B cell (primary cell): ENCODE measurements around the gene DCDC2C. TPM values are rescaled to one million over a fixed set of nuclear protein-coding genes. Genes with fewer than 3 reads are reported as not detected.

Source experiments
- ATAC-seq: fragments of 200-7000 bp; cut with Tn5 transposase; one replicate; pipeline ENCODE4 v1.10.0; 2021; ENCODE audit warnings: low read depth, mild to moderate bottlenecking, moderate number of reproducible peaks, moderate library complexity
- CTCF ChIA-PET: fragments of 350-600 bp; sonication (Branson Sonifier 250); formaldehyde crosslinking; loops from one replicate; lab custom pipeline; 2021; ENCODE audit warnings: antibody characterized with exemption, inconsistent platforms; lab: Charles Lee
- POLR2A ChIA-PET: fragments of 350-600 bp; sonication (Branson Sonifier 250); formaldehyde crosslinking; loops from one replicate; lab custom pipeline; 2021; ENCODE audit warnings: antibody characterized with exemption; lab: Charles Lee
- DNase-seq: peaks from one replicate; pipeline ENCODE4 v3.0.0; 2013
- H2AFZ ChIP-seq: 2 replicates; pipeline ENCODE4 v1.6.1; 2012; ENCODE audit warnings: mild to moderate bottlenecking, low read depth, low read length; ENCODE audit not compliant: insufficient read depth, poor library complexity, severe bottlenecking
- H3K27ac ChIP-seq, 2 donors: 1 replicate in 1 of 2; 2 replicates in 1 of 2; pipeline ENCODE4 v1.5.1; 2012 to 2013; ENCODE audit warnings: low read length in 2 of 2, mild to moderate bottlenecking in 2 of 2, moderate library complexity in 1 of 2
- H3K27me3 ChIP-seq, 4 experiments: fragments of 200-600 bp in 1 of 4; sonication (generic) in 1 of 4; replicated peaks in 1 of 4; 1 replicate in 2 of 4; 2 replicates in 2 of 4; pipeline versions ENCODE4 v1.6.1 to v1.7.0; 2013 to 2016; ENCODE audit warnings: low read length in 3 of 4, mild to moderate bottlenecking in 2 of 4, mixed read lengths in 1 of 4, moderate library complexity in 1 of 4; ENCODE audit not compliant: insufficient read depth in 4 of 4, control insufficient read depth in 3 of 4; ENCODE audit errors: control extremely low read depth in 1 of 4
- H3K36me3 ChIP-seq, 2 experiments: replicated peaks in 1 of 2; 1 replicate in 1 of 2; 2 replicates in 1 of 2; pipeline versions ENCODE4 v1.6.1 to v1.7.1; 2013; ENCODE audit warnings: low read length in 1 of 2; ENCODE audit not compliant: insufficient read depth in 2 of 2, control insufficient read depth in 1 of 2; ENCODE audit errors: control extremely low read depth in 1 of 2, extremely low read depth in 1 of 2
- H3K4me1 ChIP-seq, 2 donors: fragments of 200-600 bp in 1 of 2; sonication (generic) in 1 of 2; 1 replicate in 1 of 2; 2 replicates in 1 of 2; pipeline versions ENCODE4 v1.5.1 to v1.6.1; 2013 to 2017; ENCODE audit warnings: low read length in 2 of 2; ENCODE audit not compliant: control insufficient read depth in 2 of 2, insufficient read depth in 2 of 2
- H3K4me2 ChIP-seq: replicated peaks from 2 replicates; pipeline ENCODE3; 2012; ENCODE audit warnings: mild to moderate bottlenecking, low read depth, low read length; ENCODE audit not compliant: poor library complexity, severe bottlenecking
- H3K4me3 ChIP-seq, 5 experiments: fragments of 200-600 bp in 1 of 5; sonication (generic) in 1 of 5; 1 replicate in 3 of 5; 2 replicates in 2 of 5; pipeline versions ENCODE4 v1.5.1 to v1.7.0; 2011 to 2016; ENCODE audit warnings: low read length in 4 of 5, mild to moderate bottlenecking in 4 of 5, low read depth in 2 of 5, control low read depth in 1 of 5, moderate library complexity in 1 of 5; ENCODE audit not compliant: insufficient read depth in 1 of 5; ENCODE audit errors: control extremely low read depth in 1 of 5, extremely low read depth in 1 of 5
- H3K79me2 ChIP-seq: fragments of 200-600 bp; sonication (generic); one replicate; pipeline ENCODE4 v1.6.0; 2016; ENCODE audit warnings: low read length; ENCODE audit not compliant: control insufficient read depth, insufficient read depth
- H3K9ac ChIP-seq: fragments of 200-600 bp; sonication (generic); 2 replicates; pipeline ENCODE4 v1.6.1; 2017; ENCODE audit warnings: mild to moderate bottlenecking, low read length, moderate library complexity
- H3K9me3 ChIP-seq, 3 donors: one replicate each; pipeline versions ENCODE4 v1.6.1 to v1.7.1; 2013; ENCODE audit warnings: low read length in 2 of 3; ENCODE audit not compliant: control insufficient read depth in 2 of 3, insufficient read depth in 1 of 3; ENCODE audit errors: control extremely low read depth in 1 of 3
- H4K20me1 ChIP-seq: 2 replicates; pipeline ENCODE4 v1.6.0; 2012; ENCODE audit warnings: mild to moderate bottlenecking, low read length; ENCODE audit not compliant: insufficient read depth, control insufficient read depth, poor library complexity, severe bottlenecking
- H3K27ac Mint-ChIP-seq: one replicate; pipeline ENCODE4 v1.8.0; 2021; ENCODE audit warnings: mixed read lengths
- H3K27me3 Mint-ChIP-seq: one replicate; pipeline ENCODE4 v1.8.0; 2021; ENCODE audit warnings: mixed read lengths
- H3K4me1 Mint-ChIP-seq: one replicate; pipeline ENCODE4 v1.8.0; 2021; ENCODE audit warnings: mixed read lengths
- H3K4me3 Mint-ChIP-seq: one replicate; pipeline ENCODE4 v1.8.0; 2021; ENCODE audit warnings: mixed read lengths
- H3K9me3 Mint-ChIP-seq: one replicate; pipeline ENCODE4 v1.8.0; 2022; ENCODE audit warnings: mixed read lengths; ENCODE audit not compliant: insufficient read depth
- CTCF ChIP-seq: fragments of 200-600 bp; IDR thresholded peaks from one replicate; pipeline ENCODE4 v1.8.0; 2022; ENCODE audit warnings: antibody characterized with exemption, mild to moderate bottlenecking
- EZH2 ChIP-seq: IDR thresholded peaks from 2 replicates; pipeline ENCODE4 v1.6.1; 2012; ENCODE audit warnings: borderline replicate concordance, low read depth, mild to moderate bottlenecking, moderate library complexity, low read length; ENCODE audit not compliant: insufficient read depth, poor library complexity, severe bottlenecking
- WGBS: methylation state at CpG from one replicate; pipeline ENCODE4 v1.1.5; 2013; ENCODE audit warnings: missing lambda C conversion rate; ENCODE audit not compliant: insufficient coverage; 5-methylcytosine and 5-hydroxymethylcytosine counted together
- intact Hi-C: fragments of 100-400 bp; cut with micrococcal nuclease; formaldehyde crosslinking; loops from one replicate; pipeline ENCODE4 v1.10.0; 2022
- polyA plus RNA-seq: library from polyadenylated mRNA; depleted of rRNA; stranded (reverse); fragments of >200 nt; gene quantifications from 2 replicates; pipeline ENCODE4 v1.2.3, GENCODE V29; 2012
- total RNA-seq, 2 donors: library from RNA; stranded (reverse); fragments of 120-200 nt in 1 of 2; gene quantifications; 1 replicate in 1 of 2; 2 replicates in 1 of 2; pipeline versions ENCODE4 v1.2.3 to v1.2.4, GENCODE V29; 2013 to 2022

Gene DCDC2C
- total and polyA plus RNA-seq, 2 donors (not counting 1 experiment from before 2014, with no cell fraction given) = not detected

- H3K79me2 ChIP-seq = no peaks in the 10 kb centered on the region
- H3K27me3 Mint-ChIP-seq = peaks cover 3% of the 10 kb centered on the region
- H3K9me3 Mint-ChIP-seq = no peaks in the 10 kb centered on the region
- POLR2A ChIA-PET = no interaction called here
- intact Hi-C loops = no loop called here
- CTCF ChIA-PET = no interaction called here
- no peak overlapping the region for H3K4me3 Mint-ChIP-seq
- H3K9ac ChIP-seq = no peak overlapping the region
- no peak overlapping the region for H3K4me3 ChIP-seq
- no peaks in the 10 kb centered on the region for H3K9me3 ChIP-seq
- no peaks in the 10 kb centered on the region for H3K36me3 ChIP-seq
- H3K4me1 Mint-ChIP-seq = no peaks in the 10 kb centered on the region
- DNase-seq = no peak
- no peak overlapping the region for H3K4me2 ChIP-seq
- no peak overlapping the region for H3K27ac ChIP-seq
- no peak for ATAC-seq
- H4K20me1 ChIP-seq = no peaks in the 10 kb centered on the region
- no peak overlapping the region for H3K27ac Mint-ChIP-seq
- no peak for TF ChIP-seq EZH2
- no peaks in the 10 kb centered on the region for H3K27me3 ChIP-seq
- H3K4me1 ChIP-seq = no peaks in the 10 kb centered on the region
- no peak overlapping the region for H2AFZ ChIP-seq
Observed at GRCh38 chr2:3787768-3788167, 84.4 kb downstream of the DCDC2C start.

- no CpG with 5 or more reads among the region's 1 CpG for WGBS
- Histone ChIP-seq H4K20me1 (no peaks in the 10 kb centered on the region), H2AFZ (no peak overlapping the region), H3K9me3 (no peaks in the 10 kb centered on the region), H3K79me2 (no peaks in the 10 kb centered on the region), H3K4me1 (no peaks in the 10 kb centered on the region), H3K4me2 (no peak overlapping the region), H3K27ac (no peak overlapping the region), H3K27me3 (no peaks in the 10 kb centered on the region), H3K9ac (no peak overlapping the region), H3K36me3 (no peaks in the 10 kb centered on the region), H3K4me3 (no peak overlapping the region)
- TF ChIP-seq CTCF = no peak
- TF ChIP-seq EZH2 = no peak
- ChIA-PET CTCF (no interaction called here), POLR2A (no interaction called here)
- Mint-ChIP-seq H3K9me3 (no peaks in the 10 kb centered on the region), H3K27me3 (peaks cover 3% of the 10 kb centered on the region), H3K27ac (no peak overlapping the region), H3K4me1 (no peaks in the 10 kb centered on the region), H3K4me3 (no peak overlapping the region)
- DNase-seq (no peak), ATAC-seq (no peak)
- intact Hi-C loops = no loop called here
Observed at GRCh38 chr2:3789256-3789655, 85.9 kb downstream of the DCDC2C start.
